ENCODE measurements around the gene HOMER2.

Gene HOMER2

GRCh38 chr15:82875411-82876003 lies 77.0 kb downstream of the HOMER2 start:
- in situ Hi-C loops (cut with HindIII; ENCODE audit: low sequenced_read_pairs), result no loop called here
- no peak overlapping the region for H3K4me3 ChIP-seq (ENCODE audit: low read depth, low read length)
- DNase-seq (ENCODE audit: low read depth), result no peak
- TF ChIP-seq CTCF (IDR thresholded peaks at IDR 0.05; ENCODE audit: low read depth, low read length, missing control alignments), result no peak

- in situ Hi-C loops (cut with HindIII; ENCODE audit: low sequenced_read_pairs), result no loop called here
- no peak for TF ChIP-seq CTCF (IDR thresholded peaks at IDR 0.05; ENCODE audit: low read depth, low read length, missing control alignments)
- DNase-seq (ENCODE audit: low read depth), result no peak
- no peak overlapping the region for H3K4me3 ChIP-seq (ENCODE audit: low read depth, low read length)
Observed at GRCh38 chr15:82874961-82875360, 77.6 kb downstream of the HOMER2 start.

GRCh38 chr15:82874267-82874666 lies 78.3 kb downstream of the HOMER2 start:
- TF ChIP-seq CTCF (IDR thresholded peaks at IDR 0.05; ENCODE audit: low read depth, low read length, missing control alignments), result no peak
- H3K4me3 ChIP-seq (ENCODE audit: low read depth, low read length), result no peak overlapping the region
- in situ Hi-C loops (cut with HindIII; ENCODE audit: low sequenced_read_pairs), result no loop called here
- no peak for DNase-seq (ENCODE audit: low read depth)

- TF ChIP-seq CTCF (IDR thresholded peaks at IDR 0.05; ENCODE audit: low read depth, low read length, missing control alignments), result no peak
- no peak for DNase-seq (ENCODE audit: low read depth)
- H3K4me3 ChIP-seq (ENCODE audit: low read depth, low read length), result no peak overlapping the region
- in situ Hi-C loops (cut with HindIII; ENCODE audit: low sequenced_read_pairs), result no loop called here
Observed at GRCh38 chr15:82873000-82873680, 79.4 kb downstream of the HOMER2 start.

- no peak overlapping the region for H3K4me3 ChIP-seq (ENCODE audit: low read depth, low read length)
- in situ Hi-C loops (cut with HindIII; ENCODE audit: low sequenced_read_pairs), result no loop called here
- TF ChIP-seq CTCF (IDR thresholded peaks at IDR 0.05; ENCODE audit: low read depth, low read length, missing control alignments), result no peak
- DNase-seq (ENCODE audit: low read depth), result no peak
Observed at GRCh38 chr15:82871832-82872484, 80.6 kb downstream of the HOMER2 start.

- in situ Hi-C loops (cut with HindIII; ENCODE audit: low sequenced_read_pairs), result no loop called here
- no peak for TF ChIP-seq CTCF (IDR thresholded peaks at IDR 0.05; ENCODE audit: low read depth, low read length, missing control alignments)
- no peak overlapping the region for H3K4me3 ChIP-seq (ENCODE audit: low read depth, low read length)
- DNase-seq (ENCODE audit: low read depth), result no peak
Observed at GRCh38 chr15:82871358-82871757, 81.2 kb downstream of the HOMER2 start.
